Peyer's patch (tissue), 4 donors: ENCODE data around the gene ARRDC5.

Source experiments
- CTCF ChIP-seq, 6 experiments: fragments of 450-650 bp in 4 of 6; fragments of 200-600 bp in 2 of 6; sonication (generic) in 1 of 6; IDR thresholded peaks; one replicate each; pipeline ENCODE4 v1.5.1; 2017 to 2019; ENCODE audit warnings: antibody characterized with exemption in 6 of 6, mild to moderate bottlenecking in 3 of 6, moderate library complexity in 1 of 6
- POLR2A ChIP-seq, 2 donors: fragments of 450-650 bp; IDR thresholded peaks; one replicate each; pipeline ENCODE4 v1.5.1; 2017; ENCODE audit warnings: antibody characterized with exemption in 2 of 2, mild to moderate bottlenecking in 2 of 2, moderate library complexity in 2 of 2

- TF ChIP-seq CTCF (IDR thresholded peaks at IDR 0.05) (no peak), POLR2A (IDR thresholded peaks at IDR 0.05) (no peak)
These were observed 7.3 kb upstream of the ARRDC5 start for GRCh38 chr19:4909897-4910593.
